GM18907 (cell line): Measurements from ENCODE around the gene SLC43A3.
"Not testable (repeated sequence)": the region's sequence is repeated elsewhere in the genome, so short reads cannot be mapped to it uniquely, and the experiment has no call there.

Source experiments
- ATAC-seq: cut with Tn5 transposase; IDR thresholded peaks from one replicate; pipeline ENCODE4 v1.9.1; 2021; ENCODE audit warnings: mild to moderate bottlenecking, moderate library complexity; ENCODE audit not compliant: unreplicated experiment

The SLC43A3 gene

GRCh38 chr11:57361420-57361819 is 65.5 kb downstream of the SLC43A3 start:
- ATAC-seq: not testable (repeated sequence)

GRCh38 chr11:57360991-57361390 is 65.9 kb downstream of the SLC43A3 start:
- ATAC-seq: no peak

DNA sequence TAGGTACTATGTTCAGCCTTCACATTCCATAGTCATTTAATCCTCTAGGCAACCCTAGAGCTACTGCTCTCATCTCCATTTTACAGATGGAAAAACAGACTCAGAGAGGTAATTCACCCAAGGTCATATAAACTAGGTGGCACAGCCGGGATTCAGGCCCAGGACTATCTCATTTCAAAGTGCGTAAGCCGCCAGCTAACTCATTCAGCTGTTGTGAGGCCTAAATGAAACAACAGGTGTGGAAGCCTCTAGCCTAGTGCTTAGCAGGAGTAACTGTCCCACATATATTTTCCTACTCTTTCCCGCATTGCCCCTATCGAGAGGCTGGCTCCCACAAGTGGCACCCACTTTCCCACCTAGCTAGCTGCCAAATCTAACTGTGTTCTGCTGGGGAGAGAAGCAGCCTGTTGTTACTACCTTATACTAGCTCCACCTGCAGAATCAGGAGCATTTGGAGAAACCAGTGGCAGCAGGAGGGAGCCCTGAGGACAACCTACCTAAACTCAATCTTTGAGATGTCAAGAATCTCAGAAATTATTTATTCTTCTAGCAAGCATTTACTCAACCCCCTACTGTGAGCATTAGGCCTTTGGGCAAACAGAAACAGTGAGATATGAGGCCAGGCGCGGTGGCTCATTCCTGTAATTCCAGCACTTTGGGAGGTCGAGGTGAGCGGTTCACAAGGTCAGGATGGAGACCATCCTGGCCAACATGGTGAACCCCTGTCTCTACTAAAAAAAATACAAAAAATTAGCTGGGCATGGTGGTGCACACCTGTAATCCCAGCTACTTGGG is 66.8 kb downstream of the SLC43A3 start:
- ATAC-seq: no peak

DNA sequence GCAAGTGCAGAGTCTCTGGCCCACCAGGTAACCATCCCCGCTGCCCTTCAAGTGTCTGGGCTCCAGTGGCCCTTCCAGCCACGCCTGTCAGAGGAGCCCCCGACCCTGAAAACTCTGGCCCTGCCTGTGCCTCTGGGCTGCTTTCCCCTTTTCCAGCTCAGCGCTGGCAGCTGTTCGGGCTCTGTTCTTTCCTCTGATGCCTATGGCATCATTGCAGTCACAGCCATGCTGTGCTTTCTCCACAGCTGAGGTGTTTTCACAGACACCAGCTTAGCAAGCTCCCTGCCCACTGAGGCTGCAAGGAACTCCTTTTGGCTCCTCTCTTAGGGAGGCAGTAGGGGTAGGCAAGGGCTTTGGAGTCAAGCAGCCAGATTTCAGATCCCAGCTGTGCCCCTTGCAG is 67.5 kb downstream of the SLC43A3 start:
- no peak for ATAC-seq

GRCh38 chr11:57358991-57359390 is 67.9 kb downstream of the SLC43A3 start:
- ATAC-seq: no peak

DNA sequence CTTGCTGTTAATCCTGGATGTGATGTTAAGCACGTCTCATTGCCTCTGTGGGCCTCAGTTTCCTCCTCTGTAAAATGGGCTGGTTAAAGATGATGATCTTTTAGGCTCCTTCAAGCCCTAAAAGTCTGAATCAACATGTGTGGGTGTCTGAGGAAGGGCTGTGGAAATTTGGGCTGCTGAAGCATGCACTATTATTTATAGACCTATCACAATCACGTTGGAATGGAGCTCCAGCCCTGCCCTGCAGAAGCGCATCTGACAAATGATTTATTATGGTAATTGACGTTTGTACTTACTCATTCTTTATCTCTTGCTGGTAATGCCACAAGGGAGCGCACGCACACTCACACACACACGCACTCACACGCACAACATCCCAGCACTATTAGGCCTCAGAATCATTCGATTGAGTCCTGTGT is 68.4 kb downstream of the SLC43A3 start:
- ATAC-seq: no peak

DNA sequence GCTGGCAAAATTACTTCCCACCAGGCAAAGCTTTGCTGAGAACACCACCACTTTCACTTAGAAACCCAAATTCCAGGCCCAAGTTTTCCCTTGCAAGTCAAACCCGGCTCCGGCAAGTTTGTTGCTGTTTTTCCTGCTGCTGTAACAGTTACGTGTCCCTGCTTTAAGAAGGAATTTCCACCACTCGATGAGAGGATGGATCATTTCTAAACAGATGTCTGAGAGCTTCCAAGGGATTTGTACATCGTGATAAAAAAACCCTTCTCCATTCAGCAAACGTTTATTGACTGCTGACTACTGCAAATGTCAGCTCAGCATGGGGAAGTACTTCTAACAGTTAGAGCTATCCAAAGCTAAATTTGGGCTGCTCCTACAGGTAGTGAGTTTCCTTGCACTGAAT is 69.1 kb downstream of the SLC43A3 start:
- ATAC-seq: no peak

DNA sequence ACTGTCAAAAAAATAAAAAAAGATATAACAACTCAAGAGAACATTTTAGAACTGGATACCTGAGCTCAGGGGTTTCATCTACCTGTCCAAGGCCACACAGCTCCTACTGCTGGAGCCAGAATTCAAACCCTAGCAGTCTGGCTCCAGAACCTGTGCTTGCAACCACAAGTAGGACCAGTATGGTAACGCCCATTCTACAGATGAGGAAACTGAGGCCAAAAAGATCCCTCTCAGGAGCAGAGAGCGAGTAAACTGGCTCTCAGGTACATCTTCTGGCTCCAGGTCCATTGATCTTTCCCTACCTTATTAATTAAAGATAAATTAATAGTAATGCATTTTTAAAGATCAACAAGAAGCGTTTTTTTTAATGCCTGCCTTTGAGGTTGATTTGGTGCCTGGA is 69.6 kb downstream of the SLC43A3 start:
- no peak for ATAC-seq
